Activated gamma-delta T cell (primary cell): ENCODE results near the gene SELPLG.
"Not testable (repeated sequence)": the region's sequence is repeated elsewhere in the genome, so short reads cannot be mapped to it uniquely, and the experiment has no call there.

Experiments
- DNase-seq: peaks from one replicate; lab custom pipeline; 2025; lab: John Stamatoyannopoulos, UW
- total RNA-seq, 2 donors: gene quantifications; one replicate each; lab custom pipeline; 2026; lab: John Stamatoyannopoulos, UW

SELPLG gene
- total RNA-seq = 198 to 224 reads per million in 2 donors

GRCh38 chr12:108633534-108634248 is at the start of gene SELPLG:
Gene SELPLG, minus strand, starts transcription at chr12:108633894. Its CDS starts 9,587 bp downstream, at chr12:108624307.
- peak; percentile 69 for DNase-seq

GRCh38 chr12:108681317-108681716 is 47.6 kb upstream of the SELPLG start:
- no peak for DNase-seq

GRCh38 chr12:108679106-108679681 is 45.5 kb upstream of the SELPLG start:
- no peak for DNase-seq

- no peak for DNase-seq
These were observed 44.5 kb upstream of the SELPLG start for GRCh38 chr12:108678104-108678730.

- no peak for DNase-seq
These were observed 43.7 kb upstream of the SELPLG start for GRCh38 chr12:108677381-108677780.

GRCh38 chr12:108676707-108677106 is 43.0 kb upstream of the SELPLG start:
- DNase-seq = no peak

GRCh38 chr12:108675792-108676191 is 42.1 kb upstream of the SELPLG start:
- DNase-seq = no peak

- DNase-seq = no peak
These were observed 38.4 kb upstream of the SELPLG start for GRCh38 chr12:108672054-108672453.

- no peak for DNase-seq
These were observed 37.4 kb upstream of the SELPLG start for GRCh38 chr12:108671110-108671509.

GRCh38 chr12:108670066-108670631 is 36.5 kb upstream of the SELPLG start:
- DNase-seq = no peak

- no peak for DNase-seq
These were observed 34.8 kb upstream of the SELPLG start for GRCh38 chr12:108668542-108668941.

GRCh38 chr12:108668063-108668462 is 34.4 kb upstream of the SELPLG start:
- DNase-seq = no peak

- no peak for DNase-seq
These were observed 33.7 kb upstream of the SELPLG start for GRCh38 chr12:108667349-108667748.

GRCh38 chr12:108666401-108666881 is 32.7 kb upstream of the SELPLG start:
- no peak for DNase-seq

- DNase-seq = no peak
These were observed 32.0 kb upstream of the SELPLG start for GRCh38 chr12:108665608-108666202.

GRCh38 chr12:108664338-108665258 is 30.9 kb upstream of the SELPLG start:
- no peak for DNase-seq

GRCh38 chr12:108663324-108664015 is 29.8 kb upstream of the SELPLG start:
- no peak for DNase-seq

- DNase-seq = not testable (repeated sequence)
These were observed 24.4 kb upstream of the SELPLG start for GRCh38 chr12:108658115-108658514.

- DNase-seq = no peak
These were observed 23.5 kb upstream of the SELPLG start for GRCh38 chr12:108657130-108657745.

- not testable (repeated sequence) for DNase-seq
These were observed 22.6 kb upstream of the SELPLG start for GRCh38 chr12:108656247-108656646.
